ENCODE data around the gene OGFOD1. TPM values are rescaled to one million over a fixed set of nuclear protein-coding genes. Genes with fewer than 3 reads are reported as not detected.

Gene OGFOD1
- total and polyA plus RNA-seq, 2 of the 13 experiments (the other 11 are each of a cell fraction or from before 2014, with no cell fraction given), result 35.2 to 81.3 TPM

- TF ChIP-seq POGK (CRISPR knock-in tag; conservative IDR thresholded peaks at IDR 0.05), result no peak; the same call in 1 of the 2 replicates
- TF ChIP-seq EED (CRISPR knock-in tag; IDR thresholded peaks at IDR 0.05), result 0 out of 2 replicates have a peak, but pooled peaks have one; percentile 10
- 0 out of 2 replicates have a peak, but pooled peaks have one; percentile 20 for TF ChIP-seq RAD21 (CRISPR knock-in tag; IDR thresholded peaks at IDR 0.05)
- no peak for TF ChIP-seq ZNF101 (CRISPR knock-in tag; IDR thresholded peaks at IDR 0.05; ENCODE audit: borderline replicate concordance, low read depth)
- TF ChIP-seq HOMEZ (CRISPR knock-in tag; IDR thresholded peaks at IDR 0.05; ENCODE audit: low read depth), result peak; percentile 62; the same call in 1 of the 2 replicates
- peak; percentile 82 for TF ChIP-seq KDM5A (IDR thresholded peaks at IDR 0.05; ENCODE audit: borderline replicate concordance, low read length)
- TF ChIP-seq HOXD1 (CRISPR knock-in tag; IDR thresholded peaks at IDR 0.05), result peak; percentile 83; the same call in 1 of the 2 replicates
- no peak for TF ChIP-seq THYN1 (CRISPR knock-in tag; IDR thresholded peaks at IDR 0.05; ENCODE audit: borderline replicate concordance, low read depth)
- peak; percentile 77; the same call in 1 of the 2 replicates for TF ChIP-seq PHF21A (CRISPR knock-in tag; IDR thresholded peaks at IDR 0.05)
- TF ChIP-seq, protein P1, sequence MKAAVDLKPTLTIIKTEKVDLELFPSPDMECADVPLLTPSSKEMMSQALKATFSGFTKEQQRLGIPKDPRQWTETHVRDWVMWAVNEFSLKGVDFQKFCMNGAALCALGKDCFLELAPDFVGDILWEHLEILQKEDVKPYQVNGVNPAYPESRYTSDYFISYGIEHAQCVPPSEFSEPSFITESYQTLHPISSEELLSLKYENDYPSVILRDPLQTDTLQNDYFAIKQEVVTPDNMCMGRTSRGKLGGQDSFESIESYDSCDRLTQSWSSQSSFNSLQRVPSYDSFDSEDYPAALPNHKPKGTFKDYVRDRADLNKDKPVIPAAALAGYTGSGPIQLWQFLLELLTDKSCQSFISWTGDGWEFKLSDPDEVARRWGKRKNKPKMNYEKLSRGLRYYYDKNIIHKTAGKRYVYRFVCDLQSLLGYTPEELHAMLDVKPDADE (CRISPR knock-in tag; IDR thresholded peaks at IDR 0.05), result peak; percentile 36; the same call in 1 of the 2 replicates
- TF ChIP-seq, protein P2, sequence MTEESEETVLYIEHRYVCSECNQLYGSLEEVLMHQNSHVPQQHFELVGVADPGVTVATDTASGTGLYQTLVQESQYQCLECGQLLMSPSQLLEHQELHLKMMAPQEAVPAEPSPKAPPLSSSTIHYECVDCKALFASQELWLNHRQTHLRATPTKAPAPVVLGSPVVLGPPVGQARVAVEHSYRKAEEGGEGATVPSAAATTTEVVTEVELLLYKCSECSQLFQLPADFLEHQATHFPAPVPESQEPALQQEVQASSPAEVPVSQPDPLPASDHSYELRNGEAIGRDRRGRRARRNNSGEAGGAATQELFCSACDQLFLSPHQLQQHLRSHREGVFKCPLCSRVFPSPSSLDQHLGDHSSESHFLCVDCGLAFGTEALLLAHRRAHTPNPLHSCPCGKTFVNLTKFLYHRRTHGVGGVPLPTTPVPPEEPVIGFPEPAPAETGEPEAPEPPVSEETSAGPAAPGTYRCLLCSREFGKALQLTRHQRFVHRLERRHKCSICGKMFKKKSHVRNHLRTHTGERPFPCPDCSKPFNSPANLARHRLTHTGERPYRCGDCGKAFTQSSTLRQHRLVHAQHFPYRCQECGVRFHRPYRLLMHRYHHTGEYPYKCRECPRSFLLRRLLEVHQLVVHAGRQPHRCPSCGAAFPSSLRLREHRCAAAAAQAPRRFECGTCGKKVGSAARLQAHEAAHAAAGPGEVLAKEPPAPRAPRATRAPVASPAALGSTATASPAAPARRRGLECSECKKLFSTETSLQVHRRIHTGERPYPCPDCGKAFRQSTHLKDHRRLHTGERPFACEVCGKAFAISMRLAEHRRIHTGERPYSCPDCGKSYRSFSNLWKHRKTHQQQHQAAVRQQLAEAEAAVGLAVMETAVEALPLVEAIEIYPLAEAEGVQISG (CRISPR knock-in tag; IDR thresholded peaks at IDR 0.05), result peak; percentile 89
- TF ChIP-seq, protein P3, sequence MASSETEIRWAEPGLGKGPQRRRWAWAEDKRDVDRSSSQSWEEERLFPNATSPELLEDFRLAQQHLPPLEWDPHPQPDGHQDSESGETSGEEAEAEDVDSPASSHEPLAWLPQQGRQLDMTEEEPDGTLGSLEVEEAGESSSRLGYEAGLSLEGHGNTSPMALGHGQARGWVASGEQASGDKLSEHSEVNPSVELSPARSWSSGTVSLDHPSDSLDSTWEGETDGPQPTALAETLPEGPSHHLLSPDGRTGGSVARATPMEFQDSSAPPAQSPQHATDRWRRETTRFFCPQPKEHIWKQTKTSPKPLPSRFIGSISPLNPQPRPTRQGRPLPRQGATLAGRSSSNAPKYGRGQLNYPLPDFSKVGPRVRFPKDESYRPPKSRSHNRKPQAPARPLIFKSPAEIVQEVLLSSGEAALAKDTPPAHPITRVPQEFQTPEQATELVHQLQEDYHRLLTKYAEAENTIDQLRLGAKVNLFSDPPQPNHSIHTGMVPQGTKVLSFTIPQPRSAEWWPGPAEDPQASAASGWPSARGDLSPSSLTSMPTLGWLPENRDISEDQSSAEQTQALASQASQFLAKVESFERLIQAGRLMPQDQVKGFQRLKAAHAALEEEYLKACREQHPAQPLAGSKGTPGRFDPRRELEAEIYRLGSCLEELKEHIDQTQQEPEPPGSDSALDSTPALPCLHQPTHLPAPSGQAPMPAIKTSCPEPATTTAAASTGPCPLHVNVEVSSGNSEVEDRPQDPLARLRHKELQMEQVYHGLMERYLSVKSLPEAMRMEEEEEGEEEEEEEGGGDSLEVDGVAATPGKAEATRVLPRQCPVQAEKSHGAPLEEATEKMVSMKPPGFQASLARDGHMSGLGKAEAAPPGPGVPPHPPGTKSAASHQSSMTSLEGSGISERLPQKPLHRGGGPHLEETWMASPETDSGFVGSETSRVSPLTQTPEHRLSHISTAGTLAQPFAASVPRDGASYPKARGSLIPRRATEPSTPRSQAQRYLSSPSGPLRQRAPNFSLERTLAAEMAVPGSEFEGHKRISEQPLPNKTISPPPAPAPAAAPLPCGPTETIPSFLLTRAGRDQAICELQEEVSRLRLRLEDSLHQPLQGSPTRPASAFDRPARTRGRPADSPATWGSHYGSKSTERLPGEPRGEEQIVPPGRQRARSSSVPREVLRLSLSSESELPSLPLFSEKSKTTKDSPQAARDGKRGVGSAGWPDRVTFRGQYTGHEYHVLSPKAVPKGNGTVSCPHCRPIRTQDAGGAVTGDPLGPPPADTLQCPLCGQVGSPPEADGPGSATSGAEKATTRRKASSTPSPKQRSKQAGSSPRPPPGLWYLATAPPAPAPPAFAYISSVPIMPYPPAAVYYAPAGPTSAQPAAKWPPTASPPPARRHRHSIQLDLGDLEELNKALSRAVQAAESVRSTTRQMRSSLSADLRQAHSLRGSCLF (CRISPR knock-in tag; IDR thresholded peaks at IDR 0.05; ENCODE audit: borderline replicate concordance), result no peak
- peak; percentile 89 for TF ChIP-seq CREM (IDR thresholded peaks at IDR 0.05)
- no peak for TF ChIP-seq CREM (CRISPR knock-in tag; IDR thresholded peaks at IDR 0.05)
- 0 out of 2 replicates have a peak, but pooled peaks have one; percentile 51 for TF ChIP-seq PRMT3 (CRISPR knock-in tag; IDR thresholded peaks at IDR 0.05; ENCODE audit: borderline replicate concordance, low read depth)
Observed at GRCh38 chr16:56450986-56451752, at the start of gene OGFOD1, which contains the start of gene NUDT21 (continued).

Data from HepG2 (cell line).